ENCODE measurements around the gene SENP5. TPM values are rescaled to one million over a fixed set of nuclear protein-coding genes. Genes with fewer than 3 reads are reported as not detected.

The SENP5 gene
- total RNA-seq, 1 experiment from 2014 or later = 52.3 TPM

DNA sequence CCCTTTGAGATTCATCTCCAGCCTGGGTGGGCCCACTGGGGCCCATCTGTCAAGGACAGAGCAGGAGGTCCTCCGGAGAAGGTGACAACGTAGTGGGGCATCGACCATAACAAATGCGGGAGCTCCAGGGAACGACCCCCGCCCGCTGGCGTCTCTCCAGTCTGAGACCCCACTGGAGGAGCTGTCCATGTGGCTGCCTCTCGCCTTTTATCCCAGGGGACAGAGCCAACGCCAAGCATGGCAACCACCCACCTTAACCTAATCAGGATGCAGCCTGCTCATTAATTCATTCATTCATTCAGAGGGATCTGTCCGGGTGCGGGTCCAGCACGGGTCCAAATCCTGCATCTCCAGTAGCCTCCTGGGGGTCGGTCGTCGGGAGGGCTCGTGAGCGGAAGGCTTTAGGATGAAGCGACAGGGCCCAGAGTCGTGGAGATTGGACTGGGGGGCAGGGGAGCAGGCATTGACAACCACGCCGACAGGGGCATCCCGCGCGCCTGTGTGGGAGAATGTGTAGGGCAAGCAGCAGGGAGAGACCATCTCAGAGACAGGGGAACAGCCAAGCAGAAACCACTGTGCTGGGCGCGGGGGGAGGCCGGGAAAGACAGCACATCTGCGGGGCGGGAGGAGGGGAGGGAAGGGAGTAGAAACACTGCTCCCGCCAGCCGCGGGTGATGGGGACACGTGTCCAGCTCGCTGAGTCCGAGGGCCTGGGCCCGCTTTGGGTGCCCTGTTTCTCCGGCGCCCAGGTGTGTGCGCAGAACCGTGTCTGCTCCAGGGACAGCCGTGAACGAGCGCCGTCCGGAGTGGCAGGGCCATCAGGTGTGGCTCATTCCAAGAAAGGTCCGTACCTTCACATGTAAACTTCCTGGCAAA is 99.0 kb downstream of the SENP5 start:
- TF ChIP-seq EZH2 (IDR thresholded peaks at IDR 0.05; ENCODE audit: low read depth) = no peak
- TF ChIP-seq, protein P1, sequence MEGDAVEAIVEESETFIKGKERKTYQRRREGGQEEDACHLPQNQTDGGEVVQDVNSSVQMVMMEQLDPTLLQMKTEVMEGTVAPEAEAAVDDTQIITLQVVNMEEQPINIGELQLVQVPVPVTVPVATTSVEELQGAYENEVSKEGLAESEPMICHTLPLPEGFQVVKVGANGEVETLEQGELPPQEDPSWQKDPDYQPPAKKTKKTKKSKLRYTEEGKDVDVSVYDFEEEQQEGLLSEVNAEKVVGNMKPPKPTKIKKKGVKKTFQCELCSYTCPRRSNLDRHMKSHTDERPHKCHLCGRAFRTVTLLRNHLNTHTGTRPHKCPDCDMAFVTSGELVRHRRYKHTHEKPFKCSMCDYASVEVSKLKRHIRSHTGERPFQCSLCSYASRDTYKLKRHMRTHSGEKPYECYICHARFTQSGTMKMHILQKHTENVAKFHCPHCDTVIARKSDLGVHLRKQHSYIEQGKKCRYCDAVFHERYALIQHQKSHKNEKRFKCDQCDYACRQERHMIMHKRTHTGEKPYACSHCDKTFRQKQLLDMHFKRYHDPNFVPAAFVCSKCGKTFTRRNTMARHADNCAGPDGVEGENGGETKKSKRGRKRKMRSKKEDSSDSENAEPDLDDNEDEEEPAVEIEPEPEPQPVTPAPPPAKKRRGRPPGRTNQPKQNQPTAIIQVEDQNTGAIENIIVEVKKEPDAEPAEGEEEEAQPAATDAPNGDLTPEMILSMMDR (conservative IDR thresholded peaks at IDR 0.05) = no peak
- ChIA-PET CTCF (interaction anchor here (0.5 kb wide), 1 partner anchor 213 kb away, joined by 12 read pairs; no protein-coding TSS in a partner anchor), POLR2A (ENCODE audit: unreplicated experiment) (no interaction called here)
- no TSS peak for BruUV-seq (replicated peaks)
- Histone ChIP-seq H2AFZ (no peak overlapping the region), H3K27ac (no peak overlapping the region), H4K20me1 (ENCODE audit: insufficient read depth) (no peaks in the 10 kb centered on the region), H3K79me2 (ENCODE audit: low read depth) (no peaks in the 10 kb centered on the region), H3K9me3 (ENCODE audit: insufficient read depth, low read depth) (no peaks in the 10 kb centered on the region), H3K9me2 (ENCODE audit: insufficient read depth) (no peaks in the 10 kb centered on the region), H3K4me2 (no peak overlapping the region), H3K36me3 (ENCODE audit: low read depth) (no peaks in the 10 kb centered on the region), H3K27me3 (ENCODE audit: insufficient read depth, low read depth) (peaks cover 22% of the 10 kb centered on the region), H3K4me3 (no peak overlapping the region), H3K4me1 (replicated peaks; ENCODE audit: insufficient read depth) (no peaks in the 10 kb centered on the region), H3F3A (ENCODE audit: insufficient read depth, low read depth) (0 out of 2 replicates have a peak, but pooled peaks cover 5% of the 10 kb centered on the region)
- no peak for DNase-seq
- intact Hi-C loops (cut with micrococcal nuclease; ENCODE audit: unreplicated experiment) = no loop called here

- Histone ChIP-seq H3K36me3 (ENCODE audit: low read depth) (no peaks in the 10 kb centered on the region), H3K9me2 (ENCODE audit: insufficient read depth) (no peaks in the 10 kb centered on the region), H2AFZ (no peak overlapping the region), H3K4me1 (replicated peaks; ENCODE audit: insufficient read depth) (no peaks in the 10 kb centered on the region), H3K9me3 (ENCODE audit: insufficient read depth, low read depth) (no peaks in the 10 kb centered on the region), H3K27me3 (ENCODE audit: insufficient read depth, low read depth) (peaks cover 22% of the 10 kb centered on the region), H3K27ac (no peak overlapping the region), H4K20me1 (ENCODE audit: insufficient read depth) (no peaks in the 10 kb centered on the region), H3K79me2 (ENCODE audit: low read depth) (no peaks in the 10 kb centered on the region), H3K4me3 (no peak overlapping the region), H3K4me2 (peak overlapping the region; percentile 91), H3F3A (ENCODE audit: insufficient read depth, low read depth) (0 out of 2 replicates have a peak, but pooled peaks cover 5% of the 10 kb centered on the region)
- BruUV-seq (replicated peaks) = no TSS peak
- DNase-seq = no peak
- ChIA-PET CTCF (interaction anchor here (0.5 kb wide), 1 partner anchor 212 kb away, joined by 12 read pairs; no protein-coding TSS in a partner anchor), POLR2A (ENCODE audit: unreplicated experiment) (no interaction called here)
- no peak for TF ChIP-seq EZH2 (IDR thresholded peaks at IDR 0.05; ENCODE audit: low read depth)
- TF ChIP-seq, protein P1 (conservative IDR thresholded peaks at IDR 0.05) = no peak
- intact Hi-C loops (cut with micrococcal nuclease; ENCODE audit: unreplicated experiment) = no loop called here
These were observed 99.9 kb downstream of the SENP5 start for GRCh38 chr3:196967412-196968232.
